GM23338 (cell line): ENCODE data around the gene EPHA3. TPM values are rescaled to one million over a fixed set of nuclear protein-coding genes. Genes with fewer than 3 reads are reported as not detected.

ENCODE experiments used
- ATAC-seq: fragments of 200-7000 bp; cut with Tn5 transposase; 3 replicates; pipeline ENCODE4 v1.9.1; 2020
- DNase-seq: peaks from one replicate; pipeline ENCODE4 v3.0.0-alpha.2; 2015; ENCODE audit warnings: low spot score
- H2AFZ ChIP-seq: fragments of 200-600 bp; sonication (generic); 2 replicates; pipeline ENCODE4 v1.8.0; 2016; ENCODE audit warnings: antibody characterized with exemption, mild to moderate bottlenecking, moderate library complexity
- H3F3A ChIP-seq: fragments of 200-600 bp; sonication (generic); replicated peaks from 2 replicates; pipeline ENCODE4 v1.8.0; 2017; ENCODE audit warnings: antibody characterized with exemption, mixed run types, low read depth
- H3K27ac ChIP-seq: fragments of 200-600 bp; sonication (generic); 2 replicates; pipeline ENCODE4 v1.6.1; 2016; ENCODE audit warnings: low read depth
- H3K27me3 ChIP-seq: fragments of 200-600 bp; sonication (generic); 2 replicates; pipeline ENCODE4 v1.8.0; 2016; ENCODE audit warnings: mild to moderate bottlenecking, mixed run types, moderate library complexity; ENCODE audit not compliant: insufficient read depth
- H3K36me3 ChIP-seq: fragments of 200-600 bp; sonication (generic); 2 replicates; pipeline ENCODE4 v1.8.0; 2016; ENCODE audit warnings: mild to moderate bottlenecking; ENCODE audit not compliant: insufficient read depth
- H3K4me1 ChIP-seq: fragments of 200-600 bp; sonication (generic); 2 replicates; pipeline ENCODE4 v1.8.0; 2016; ENCODE audit warnings: mild to moderate bottlenecking, moderate library complexity; ENCODE audit not compliant: insufficient read depth
- H3K4me2 ChIP-seq: fragments of 200-600 bp; sonication (generic); 2 replicates; pipeline ENCODE4 v1.7.1; 2017; ENCODE audit warnings: mixed run types
- H3K4me3 ChIP-seq: fragments of 200-600 bp; sonication (generic); 2 replicates; pipeline ENCODE4 v1.6.1; 2016; ENCODE audit warnings: mixed run types
- H3K79me2 ChIP-seq: fragments of 200-600 bp; sonication (generic); replicated peaks from 2 replicates; pipeline ENCODE4 v1.8.0; 2017; ENCODE audit warnings: mild to moderate bottlenecking; ENCODE audit not compliant: insufficient read depth
- H3K9me2 ChIP-seq: fragments of 200-600 bp; sonication (generic); 2 replicates; pipeline ENCODE4 v1.8.0; 2017; ENCODE audit not compliant: insufficient read depth
- H4K20me1 ChIP-seq: fragments of 200-600 bp; sonication (generic); replicated peaks from 2 replicates; pipeline ENCODE4 v1.8.0; 2017; ENCODE audit warnings: mild to moderate bottlenecking; ENCODE audit not compliant: insufficient read depth
- H3K27ac Mint-ChIP-seq: 2 replicates; pipeline ENCODE4 v1.8.0; 2020; ENCODE audit warnings: inconsistent platforms, mild to moderate bottlenecking, moderate library complexity, mixed read lengths
- H3K27me3 Mint-ChIP-seq: 3 replicates; pipeline ENCODE4 v1.8.0; 2022; ENCODE audit warnings: low read depth, mild to moderate bottlenecking, moderate library complexity, mixed read lengths, inconsistent platforms; ENCODE audit not compliant: insufficient read depth, poor library complexity
- H3K36me3 Mint-ChIP-seq: 3 replicates; pipeline ENCODE4 v1.8.0; 2021; ENCODE audit warnings: low read depth, mild to moderate bottlenecking, inconsistent platforms, moderate library complexity, mixed read lengths
- H3K4me1 Mint-ChIP-seq: 3 replicates; pipeline ENCODE4 v1.8.0; 2020; ENCODE audit warnings: mild to moderate bottlenecking, inconsistent platforms, mixed read lengths
- H3K4me3 Mint-ChIP-seq: 3 replicates; pipeline ENCODE4 v1.8.0; 2021; ENCODE audit warnings: moderate library complexity, mild to moderate bottlenecking, inconsistent platforms, mixed read lengths
- H3K9me3 Mint-ChIP-seq: 3 replicates; pipeline ENCODE4 v1.8.0; 2020; ENCODE audit warnings: moderate library complexity, mild to moderate bottlenecking, inconsistent platforms, mixed read lengths
- CREB1 ChIP-seq: fragments of 250-450 bp; sonication (Bioruptor Pico); IDR thresholded peaks from 2 replicates; pipeline ENCODE4 v1.5.0; 2020; ENCODE audit warnings: low read depth, mild to moderate bottlenecking, moderate library complexity
- EZH2 ChIP-seq: fragments of 200-600 bp; sonication (generic); IDR thresholded peaks from one replicate; pipeline ENCODE4 v1.8.0; 2017; ENCODE audit warnings: antibody characterized with exemption, mild to moderate bottlenecking, low read depth; ENCODE audit not compliant: unreplicated experiment
- EZH2phosphoT487 ChIP-seq: fragments of 200-600 bp; sonication (generic); IDR thresholded peaks from one replicate; pipeline ENCODE4 v1.8.1; 2018; ENCODE audit warnings: antibody characterized with exemption; ENCODE audit not compliant: unreplicated experiment
- JUNB ChIP-seq: IDR thresholded peaks from one replicate; pipeline ENCODE4 v1.6.1; 2016; ENCODE audit warnings: antibody characterized with exemption; ENCODE audit not compliant: unreplicated experiment
- NANOG ChIP-seq: IDR thresholded peaks from 2 replicates; pipeline ENCODE4 v1.6.1; 2016; ENCODE audit warnings: antibody characterized with exemption, borderline replicate concordance
- POLR2AphosphoS5 ChIP-seq: IDR thresholded peaks from 2 replicates; pipeline ENCODE4 v1.6.1; 2016; ENCODE audit warnings: antibody characterized with exemption, low read depth
- REST ChIP-seq: IDR thresholded peaks from one replicate; pipeline ENCODE4 v1.6.1; 2018; ENCODE audit warnings: antibody characterized with exemption; ENCODE audit not compliant: unreplicated experiment
- STAT1 ChIP-seq: IDR thresholded peaks from one replicate; pipeline ENCODE4 v1.6.1; 2016; ENCODE audit warnings: antibody characterized with exemption; ENCODE audit not compliant: unreplicated experiment
- ZNF114 ChIP-seq: fragments of 250-450 bp; sonication (Bioruptor Pico); IDR thresholded peaks from 2 replicates; pipeline ENCODE4 v1.5.0; 2020; ENCODE audit warnings: mild to moderate bottlenecking, moderate library complexity
- ZNF331 ChIP-seq: fragments of 250-450 bp; sonication (Bioruptor Pico); IDR thresholded peaks from 2 replicates; pipeline ENCODE4 v1.5.0; 2020; ENCODE audit warnings: low read depth, mild to moderate bottlenecking, moderate library complexity
- ZNF462 ChIP-seq: fragments of 250-450 bp; sonication (Bioruptor Pico); IDR thresholded peaks from 2 replicates; pipeline ENCODE4 v1.5.0; 2020; ENCODE audit warnings: mild to moderate bottlenecking, moderate library complexity
- polyA plus RNA-seq: library from polyadenylated mRNA; unstranded; fragments of >200 nt; fragmentation: Nextera tagmentation; extraction: Ambion mirVana; gene quantifications from 2 replicates; pipeline ENCODE4 v1.2.1, GENCODE V29; 2016
- total RNA-seq: library from RNA; depleted of rRNA; stranded (reverse); fragments of >200 nt; shearing (Covaris generic); gene quantifications from 2 replicates; pipeline ENCODE4 v1.2.3, GENCODE V29; 2014
- TF ChIP-seq, protein P1 (sequence below): IDR thresholded peaks from 2 replicates; pipeline ENCODE4 v1.6.1; 2016; ENCODE audit warnings: antibody characterized with exemption
- TF ChIP-seq, protein P2 (sequence below), 2 experiments: fragments of 200-600 bp in 1 of 2; sonication (generic) in 1 of 2; conservative IDR thresholded peaks; 2 replicates each; pipeline versions ENCODE4 v1.5.1 to v1.6.1; 2016 to 2017; ENCODE audit warnings: antibody characterized with exemption in 2 of 2, low read depth in 2 of 2, mild to moderate bottlenecking in 2 of 2, moderate library complexity in 1 of 2

The EPHA3 gene
- total and polyA plus RNA-seq, 2 experiments from 2014 or later, result 0.05 to 0.21 TPM

- H3F3A ChIP-seq, result no peaks in the 10 kb centered on the region
- H3K4me1 ChIP-seq, result no peaks in the 10 kb centered on the region
- DNase-seq (no peak), ATAC-seq (no peak)
- Mint-ChIP-seq H3K4me1 (no peaks in the 10 kb centered on the region), H3K4me3 (no peak overlapping the region), H3K27ac (no peak overlapping the region), H3K27me3 (no peaks in the 10 kb centered on the region), H3K36me3 (no peaks in the 10 kb centered on the region; the same call in 2 of the 3 replicates), H3K9me3 (peaks cover 4% of the 10 kb centered on the region; the same call in 2 of the 3 replicates)
- H3K27ac ChIP-seq, result no peak overlapping the region
- TF ChIP-seq STAT1 (no peak), ZNF462 (no peak), EZH2 (no peak), EZH2phosphoT487 (no peak), CREB1 (CRISPR knock-in tag) (no peak), JUNB (no peak), POLR2AphosphoS5 (no peak), REST (no peak), ZNF114 (CRISPR knock-in tag) (no peak), NANOG (no peak), ZNF331 (CRISPR knock-in tag) (no peak)
- TF ChIP-seq, protein P1, sequence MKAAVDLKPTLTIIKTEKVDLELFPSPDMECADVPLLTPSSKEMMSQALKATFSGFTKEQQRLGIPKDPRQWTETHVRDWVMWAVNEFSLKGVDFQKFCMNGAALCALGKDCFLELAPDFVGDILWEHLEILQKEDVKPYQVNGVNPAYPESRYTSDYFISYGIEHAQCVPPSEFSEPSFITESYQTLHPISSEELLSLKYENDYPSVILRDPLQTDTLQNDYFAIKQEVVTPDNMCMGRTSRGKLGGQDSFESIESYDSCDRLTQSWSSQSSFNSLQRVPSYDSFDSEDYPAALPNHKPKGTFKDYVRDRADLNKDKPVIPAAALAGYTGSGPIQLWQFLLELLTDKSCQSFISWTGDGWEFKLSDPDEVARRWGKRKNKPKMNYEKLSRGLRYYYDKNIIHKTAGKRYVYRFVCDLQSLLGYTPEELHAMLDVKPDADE, result no peak
- TF ChIP-seq, protein P2, sequence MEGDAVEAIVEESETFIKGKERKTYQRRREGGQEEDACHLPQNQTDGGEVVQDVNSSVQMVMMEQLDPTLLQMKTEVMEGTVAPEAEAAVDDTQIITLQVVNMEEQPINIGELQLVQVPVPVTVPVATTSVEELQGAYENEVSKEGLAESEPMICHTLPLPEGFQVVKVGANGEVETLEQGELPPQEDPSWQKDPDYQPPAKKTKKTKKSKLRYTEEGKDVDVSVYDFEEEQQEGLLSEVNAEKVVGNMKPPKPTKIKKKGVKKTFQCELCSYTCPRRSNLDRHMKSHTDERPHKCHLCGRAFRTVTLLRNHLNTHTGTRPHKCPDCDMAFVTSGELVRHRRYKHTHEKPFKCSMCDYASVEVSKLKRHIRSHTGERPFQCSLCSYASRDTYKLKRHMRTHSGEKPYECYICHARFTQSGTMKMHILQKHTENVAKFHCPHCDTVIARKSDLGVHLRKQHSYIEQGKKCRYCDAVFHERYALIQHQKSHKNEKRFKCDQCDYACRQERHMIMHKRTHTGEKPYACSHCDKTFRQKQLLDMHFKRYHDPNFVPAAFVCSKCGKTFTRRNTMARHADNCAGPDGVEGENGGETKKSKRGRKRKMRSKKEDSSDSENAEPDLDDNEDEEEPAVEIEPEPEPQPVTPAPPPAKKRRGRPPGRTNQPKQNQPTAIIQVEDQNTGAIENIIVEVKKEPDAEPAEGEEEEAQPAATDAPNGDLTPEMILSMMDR (conservative IDR thresholded peaks at IDR 0.05; ENCODE audit: low read depth in 2 of 2), result no peak
- 0 out of 2 replicates have a peak, but pooled peaks cover 5% of the 10 kb centered on the region for H3K9me2 ChIP-seq
- no peaks in the 10 kb centered on the region for H4K20me1 ChIP-seq
- H3K79me2 ChIP-seq, result no peaks in the 10 kb centered on the region
- H3K36me3 ChIP-seq, result no peaks in the 10 kb centered on the region
- no peak overlapping the region for H3K4me2 ChIP-seq
- H2AFZ ChIP-seq, result no peak overlapping the region
- no peaks in the 10 kb centered on the region for H3K27me3 ChIP-seq
- H3K4me3 ChIP-seq, result no peak overlapping the region
These were observed 39.7 kb upstream of the EPHA3 start for GRCh38 chr3:89067736-89068135.
